ENCODE results near the gene FLT1. TPM values are rescaled to one million over a fixed set of nuclear protein-coding genes. Genes with fewer than 3 reads are reported as not detected.
A peak's percentile ranks its signal among the peaks of the same experiment; 100 is the strongest.

Gene FLT1
- total RNA-seq, 2 donors from 2014 or later: 3.2 to 10.3 TPM

DNA sequence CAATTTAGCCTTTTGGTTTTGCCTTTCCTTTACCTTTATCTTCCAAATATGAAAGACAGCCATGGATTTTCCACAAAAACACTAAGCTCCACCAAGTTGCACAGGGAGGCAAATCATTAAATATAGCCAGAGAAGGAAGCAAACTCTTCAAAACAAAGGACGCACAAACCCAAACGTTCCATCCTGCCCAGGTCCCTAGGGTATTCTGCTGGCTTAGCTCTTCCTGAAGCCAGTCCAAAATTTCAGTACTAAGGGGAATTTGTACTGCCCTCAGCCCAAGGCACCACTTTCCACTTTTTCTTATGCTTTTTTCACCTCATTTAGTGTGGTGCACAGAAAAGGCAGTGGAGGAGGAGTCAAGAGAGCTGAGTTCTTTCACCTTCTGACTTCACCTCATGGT lies 169.9 kb downstream of the FLT1 start:
- Mint-ChIP-seq H3K4me1 (peaks cover 22% of the 10 kb centered on the region), H3K27me3 (ENCODE audit: insufficient read depth) (peaks cover 4% of the 10 kb centered on the region)
- H3K9me3 ChIP-seq (ENCODE audit: control insufficient read depth, low read length): no peaks in the 10 kb centered on the region

DNA sequence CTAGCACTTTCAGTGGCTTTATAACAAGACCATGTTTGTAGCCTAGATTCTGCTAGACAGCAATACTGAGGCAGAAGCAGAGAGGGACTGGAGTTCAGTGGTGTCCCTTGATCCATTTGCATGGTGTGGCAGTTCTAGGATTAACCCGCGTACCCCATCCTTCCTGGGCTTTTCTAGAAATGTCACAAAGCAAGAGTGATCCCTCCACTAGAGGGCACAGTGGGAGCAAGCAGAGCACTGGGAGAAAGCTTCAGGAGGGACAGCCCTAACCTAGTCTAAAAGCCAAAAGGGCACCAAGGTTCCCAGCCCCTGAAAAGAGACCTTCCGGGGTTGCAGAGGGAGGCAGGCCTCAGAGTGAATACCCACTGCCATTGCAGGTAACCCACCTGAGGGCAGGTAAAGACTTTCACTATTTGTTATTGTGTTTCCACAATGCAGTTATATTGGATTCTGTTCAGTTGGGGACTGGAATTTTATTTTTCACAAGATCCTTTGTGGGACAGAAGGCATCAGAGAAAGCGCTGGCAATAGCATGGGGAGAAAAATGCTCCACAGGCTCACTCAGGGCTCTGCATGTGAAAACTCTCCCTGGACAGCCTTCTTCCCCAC lies 170.6 kb downstream of the FLT1 start:
- Mint-ChIP-seq H3K27me3 (ENCODE audit: insufficient read depth) (peaks cover 4% of the 10 kb centered on the region), H3K36me3 (ENCODE audit: low read depth) (no peaks in the 10 kb centered on the region), H3K9me3 (peaks cover 11% of the 10 kb centered on the region), H3K27ac (no peak overlapping the region), H3K4me1 (peaks cover 17% of the 10 kb centered on the region), H3K4me3 (no peak overlapping the region)
- no peaks in the 10 kb centered on the region for H3K27me3 ChIP-seq (ENCODE audit: control insufficient read depth, insufficient read depth, low read length, poor library complexity, severe bottlenecking)
- TF ChIP-seq, protein P1, sequence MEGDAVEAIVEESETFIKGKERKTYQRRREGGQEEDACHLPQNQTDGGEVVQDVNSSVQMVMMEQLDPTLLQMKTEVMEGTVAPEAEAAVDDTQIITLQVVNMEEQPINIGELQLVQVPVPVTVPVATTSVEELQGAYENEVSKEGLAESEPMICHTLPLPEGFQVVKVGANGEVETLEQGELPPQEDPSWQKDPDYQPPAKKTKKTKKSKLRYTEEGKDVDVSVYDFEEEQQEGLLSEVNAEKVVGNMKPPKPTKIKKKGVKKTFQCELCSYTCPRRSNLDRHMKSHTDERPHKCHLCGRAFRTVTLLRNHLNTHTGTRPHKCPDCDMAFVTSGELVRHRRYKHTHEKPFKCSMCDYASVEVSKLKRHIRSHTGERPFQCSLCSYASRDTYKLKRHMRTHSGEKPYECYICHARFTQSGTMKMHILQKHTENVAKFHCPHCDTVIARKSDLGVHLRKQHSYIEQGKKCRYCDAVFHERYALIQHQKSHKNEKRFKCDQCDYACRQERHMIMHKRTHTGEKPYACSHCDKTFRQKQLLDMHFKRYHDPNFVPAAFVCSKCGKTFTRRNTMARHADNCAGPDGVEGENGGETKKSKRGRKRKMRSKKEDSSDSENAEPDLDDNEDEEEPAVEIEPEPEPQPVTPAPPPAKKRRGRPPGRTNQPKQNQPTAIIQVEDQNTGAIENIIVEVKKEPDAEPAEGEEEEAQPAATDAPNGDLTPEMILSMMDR (conservative IDR thresholded peaks at IDR 0.05): peak; percentile 90
- no peaks in the 10 kb centered on the region for H3K36me3 ChIP-seq (ENCODE audit: control insufficient read depth, insufficient read depth, low read length)
- no peak overlapping the region for H3K27ac ChIP-seq (ENCODE audit: low read depth, low read length)
- H3K9me3 ChIP-seq (ENCODE audit: control insufficient read depth, low read length): no peaks in the 10 kb centered on the region
- H3K9ac ChIP-seq (ENCODE audit: extremely low read depth, low read length, poor library complexity, severe bottlenecking): no peak overlapping the region
- H3K4me1 ChIP-seq (ENCODE audit: control insufficient read depth, insufficient read depth, low read length): peaks cover 18% of the 10 kb centered on the region
- WGBS, 2 experiments (ENCODE audit: insufficient coverage in 1 of 2, insufficient read length in 1 of 2): 58 to 66% methylated on average over 2 to 4 of the region's 4 CpGs
- no peak overlapping the region for H3K4me3 ChIP-seq (ENCODE audit: low read length)
- peak; percentile 91 for DNase-seq

More for the DNA sequence above, 169.9 kb downstream of the FLT1 start:
- TF ChIP-seq, protein P1 (conservative IDR thresholded peaks at IDR 0.05): no peak
- Mint-ChIP-seq H3K9me3 (peaks cover 11% of the 10 kb centered on the region), H3K36me3 (ENCODE audit: low read depth) (no peaks in the 10 kb centered on the region), H3K4me3 (no peak overlapping the region), H3K27ac (no peak overlapping the region)
- Histone ChIP-seq H3K4me1 (ENCODE audit: control insufficient read depth, insufficient read depth, low read length) (peaks cover 24% of the 10 kb centered on the region), H3K4me3 (ENCODE audit: low read length) (no peak overlapping the region), H3K9ac (ENCODE audit: extremely low read depth, low read length, poor library complexity, severe bottlenecking) (no peak overlapping the region), H3K27ac (ENCODE audit: low read depth, low read length) (no peak overlapping the region), H3K27me3 (ENCODE audit: control insufficient read depth, insufficient read depth, low read length, poor library complexity, severe bottlenecking) (no peaks in the 10 kb centered on the region), H3K36me3 (ENCODE audit: control insufficient read depth, insufficient read depth, low read length) (no peaks in the 10 kb centered on the region)
- 95% methylated on average over 2 of the region's 2 CpGs; no CpG with 5 or more reads in 1 of the 2 experiments for WGBS, 2 experiments (ENCODE audit: insufficient coverage in 1 of 2, insufficient read length in 1 of 2)
- no peak for DNase-seq

GRCh38 chr13:28322256-28322905 lies 172.5 kb downstream of the FLT1 start:
- no peaks in the 10 kb centered on the region for H3K9me3 Mint-ChIP-seq
- no peak overlapping the region for H3K27ac ChIP-seq (ENCODE audit: low read depth, low read length)
- TF ChIP-seq, protein P1 (conservative IDR thresholded peaks at IDR 0.05): no peak
- no peaks in the 10 kb centered on the region for H3K9me3 ChIP-seq (ENCODE audit: control insufficient read depth, low read length)
- no peaks in the 10 kb centered on the region for H3K36me3 Mint-ChIP-seq (ENCODE audit: low read depth)
- H3K4me1 Mint-ChIP-seq: peaks cover 17% of the 10 kb centered on the region
- no peaks in the 10 kb centered on the region for H3K36me3 ChIP-seq (ENCODE audit: control insufficient read depth, insufficient read depth, low read length)
- H3K9ac ChIP-seq (ENCODE audit: extremely low read depth, low read length, poor library complexity, severe bottlenecking): no peak overlapping the region
- no peak overlapping the region for H3K4me3 ChIP-seq (ENCODE audit: low read length)
- H3K27me3 Mint-ChIP-seq (ENCODE audit: insufficient read depth): no peaks in the 10 kb centered on the region
- H3K27me3 ChIP-seq (ENCODE audit: control insufficient read depth, insufficient read depth, low read length, poor library complexity, severe bottlenecking): no peaks in the 10 kb centered on the region
- H3K4me1 ChIP-seq (ENCODE audit: control insufficient read depth, insufficient read depth, low read length): peaks cover 18% of the 10 kb centered on the region
- 95 to 98% methylated on average over 6 to 9 of the region's 11 CpGs for WGBS, 2 experiments (ENCODE audit: insufficient coverage in 1 of 2, insufficient read length in 1 of 2)
- H3K27ac Mint-ChIP-seq: no peak overlapping the region
- DNase-seq: no peak
- H3K4me3 Mint-ChIP-seq: no peak overlapping the region
